NCI-H1694 (cell line): ENCODE data around the gene RPS6KB2.
A peak's percentile ranks its signal among the peaks of the same experiment; 100 is the strongest.

ENCODE experiments used
- DNase-seq: peaks from one replicate; lab custom pipeline; 2025; lab: John Stamatoyannopoulos, UW

RPS6KB2 gene

GRCh38 chr11:67428052-67429001 lies at the start of gene RPS6KB2:
Gene RPS6KB2, plus strand, starts transcription at chr11:67428494. Its CDS starts 52 bp downstream, at chr11:67428546.
- DNase-seq = peak; percentile 92

- DNase-seq = no peak
Measured at GRCh38 chr11:67378544-67378943, 49.8 kb upstream of the RPS6KB2 start.

GRCh38 chr11:67379061-67380058 lies 48.9 kb upstream of the RPS6KB2 start:
- no peak for DNase-seq

GRCh38 chr11:67381244-67381972 lies 46.9 kb upstream of the RPS6KB2 start:
- no peak for DNase-seq

- peak; percentile 58 for DNase-seq
Measured at GRCh38 chr11:67382276-67383136, 45.8 kb upstream of the RPS6KB2 start.

- no peak for DNase-seq
Measured at GRCh38 chr11:67384851-67385366, 43.4 kb upstream of the RPS6KB2 start.

GRCh38 chr11:67387069-67387468 lies 41.2 kb upstream of the RPS6KB2 start:
- no peak for DNase-seq

- no peak for DNase-seq
Measured at GRCh38 chr11:67387518-67387917, 40.8 kb upstream of the RPS6KB2 start.

GRCh38 chr11:67389477-67389876 lies 38.8 kb upstream of the RPS6KB2 start:
- DNase-seq = no peak

GRCh38 chr11:67390947-67391303 lies 37.4 kb upstream of the RPS6KB2 start:
- no peak for DNase-seq

GRCh38 chr11:67391304-67392182 lies 36.8 kb upstream of the RPS6KB2 start, which contains the start of gene RAD9A:
Gene RAD9A, plus strand, starts transcription at chr11:67391986. Its CDS starts 59 bp downstream, at chr11:67392045.
- peak; percentile 66 for DNase-seq

- DNase-seq = no peak
Measured at GRCh38 chr11:67392183-67392715, 36.0 kb upstream of the RPS6KB2 start.

GRCh38 chr11:67393437-67393836 lies 34.9 kb upstream of the RPS6KB2 start:
- DNase-seq = no peak

GRCh38 chr11:67393990-67394389 lies 34.3 kb upstream of the RPS6KB2 start:
- no peak for DNase-seq

- DNase-seq = no peak
Measured at GRCh38 chr11:67395555-67396258, 32.6 kb upstream of the RPS6KB2 start.

GRCh38 chr11:67396259-67396581 lies 32.1 kb upstream of the RPS6KB2 start:
- DNase-seq = no peak

GRCh38 chr11:67396587-67397389 lies 31.5 kb upstream of the RPS6KB2 start:
- DNase-seq = no peak

- DNase-seq = no peak
Measured at GRCh38 chr11:67397536-67397935, 30.8 kb upstream of the RPS6KB2 start.
